HG03342 (cell line): ENCODE measurements around the gene INO80D.
"Not testable (repeated sequence)": the region's sequence is repeated elsewhere in the genome, so short reads cannot be mapped to it uniquely, and the experiment has no call there.

Experiments used
- ATAC-seq: cut with Tn5 transposase; IDR thresholded peaks from one replicate; pipeline ENCODE4 v1.9.1; 2021; ENCODE audit warnings: mild to moderate bottlenecking, moderate library complexity; ENCODE audit not compliant: unreplicated experiment

INO80D gene

DNA sequence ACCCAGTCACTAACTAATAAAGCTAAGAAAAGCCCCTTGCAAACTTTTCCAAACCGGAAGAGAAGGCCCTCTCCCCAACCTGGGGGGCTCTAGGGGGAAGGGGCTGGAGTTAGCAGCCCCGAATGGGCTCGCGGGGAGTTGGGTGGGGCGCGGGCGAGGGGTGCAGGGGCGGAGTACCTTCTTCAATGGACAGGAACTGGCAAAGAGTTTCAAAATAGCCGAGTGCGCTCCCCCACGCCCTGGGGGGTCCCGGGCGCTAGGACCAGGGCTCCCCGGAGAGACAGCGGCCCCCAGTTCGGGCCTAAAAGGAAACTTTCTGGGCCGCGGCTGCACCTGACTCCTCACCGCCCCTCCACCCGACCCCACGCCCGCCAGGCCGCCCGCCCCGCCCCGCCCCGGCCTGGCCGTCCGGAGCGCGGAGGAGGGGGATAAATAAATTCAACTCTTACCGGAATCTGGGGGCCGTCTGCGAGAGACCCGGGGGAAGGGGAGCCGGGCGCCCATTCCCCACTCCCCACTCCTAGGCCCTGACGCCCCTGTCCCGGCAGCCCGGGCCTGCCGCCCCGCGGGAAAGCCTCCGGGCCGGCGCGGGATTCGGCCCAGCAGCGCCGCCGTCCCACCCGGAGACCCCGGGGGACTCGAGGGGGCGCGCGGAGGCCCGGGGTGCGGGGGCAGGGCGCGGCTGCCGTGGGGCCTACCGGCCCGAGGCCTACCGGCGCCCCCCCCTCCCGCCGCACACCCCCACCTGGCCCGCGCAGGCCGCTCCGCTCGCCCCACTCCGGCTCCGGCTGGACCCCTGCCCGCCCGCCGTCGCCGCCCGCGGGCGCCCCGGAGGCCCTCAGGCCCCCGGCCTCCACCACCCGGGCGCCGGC is 868 bp downstream of the INO80D start:
- peak; percentile 30 for ATAC-seq

- no peak for ATAC-seq
Measured at GRCh38 chr2:206084439-206084869, 1.5 kb downstream of the INO80D start.

GRCh38 chr2:206083602-206084438 is 2.2 kb downstream of the INO80D start:
- ATAC-seq = no peak

DNA sequence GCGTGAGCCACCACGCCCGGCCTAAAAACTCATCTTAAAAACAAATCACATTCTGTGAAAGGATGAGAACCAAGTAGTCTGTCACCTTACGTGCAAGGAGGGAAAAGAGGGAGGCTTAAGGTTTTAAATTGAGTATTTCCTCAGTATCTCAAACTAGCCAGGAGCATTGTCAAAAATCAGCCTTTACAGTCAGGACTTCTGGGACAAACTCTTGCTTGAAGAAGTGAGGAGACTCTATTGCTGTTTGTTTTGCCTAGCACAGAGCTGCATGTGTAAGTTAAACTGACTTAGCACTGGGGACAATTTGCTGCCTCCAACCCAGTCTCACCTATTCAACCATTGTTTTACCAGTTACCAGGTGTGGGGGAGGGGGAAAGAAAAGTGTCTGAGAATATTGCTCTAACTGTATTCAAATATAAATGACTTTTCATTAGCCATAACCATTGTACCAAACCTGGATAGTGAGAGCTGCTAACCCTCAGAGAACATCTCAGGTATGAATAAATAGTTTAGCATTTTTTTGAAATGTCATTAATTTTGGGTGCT is 3.6 kb downstream of the INO80D start:
- no peak for ATAC-seq

GRCh38 chr2:206080927-206081326 is 5.0 kb downstream of the INO80D start:
- ATAC-seq = no peak

DNA sequence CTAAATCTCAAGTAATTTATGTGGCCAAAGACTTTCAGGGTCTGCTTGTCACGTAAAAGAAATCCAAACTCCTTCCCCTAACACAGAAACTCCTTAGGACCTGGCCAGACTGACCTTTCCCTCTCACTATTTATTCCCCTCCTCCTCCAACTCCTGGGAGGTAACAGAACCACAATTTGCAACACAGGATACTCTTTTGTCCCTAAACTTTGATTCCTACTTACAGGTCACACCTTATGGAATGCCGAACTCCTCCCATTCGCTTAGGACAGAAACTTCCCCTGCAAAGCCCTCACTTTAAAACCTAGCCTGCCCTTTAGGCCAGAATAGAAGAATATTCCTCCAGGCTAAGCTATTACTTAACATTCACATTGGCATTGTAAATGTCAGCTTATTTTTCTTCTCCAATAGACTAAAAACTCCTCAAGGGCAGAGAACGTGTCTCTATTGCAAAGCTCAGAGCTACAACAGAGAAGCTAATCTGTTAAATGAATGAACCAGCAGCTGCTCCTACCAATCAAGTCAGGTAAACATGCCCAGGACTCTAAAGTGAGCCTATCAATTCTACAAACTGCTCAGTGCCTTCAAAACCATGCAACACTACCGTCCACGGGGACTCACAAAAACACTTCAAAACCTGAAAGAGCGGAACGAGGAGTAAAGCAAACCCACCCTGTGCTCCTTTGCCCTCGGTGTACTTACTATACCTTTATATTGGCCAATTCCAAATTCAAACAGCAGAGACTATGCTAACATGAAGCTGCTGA is 6.1 kb downstream of the INO80D start:
- ATAC-seq = no peak

DNA sequence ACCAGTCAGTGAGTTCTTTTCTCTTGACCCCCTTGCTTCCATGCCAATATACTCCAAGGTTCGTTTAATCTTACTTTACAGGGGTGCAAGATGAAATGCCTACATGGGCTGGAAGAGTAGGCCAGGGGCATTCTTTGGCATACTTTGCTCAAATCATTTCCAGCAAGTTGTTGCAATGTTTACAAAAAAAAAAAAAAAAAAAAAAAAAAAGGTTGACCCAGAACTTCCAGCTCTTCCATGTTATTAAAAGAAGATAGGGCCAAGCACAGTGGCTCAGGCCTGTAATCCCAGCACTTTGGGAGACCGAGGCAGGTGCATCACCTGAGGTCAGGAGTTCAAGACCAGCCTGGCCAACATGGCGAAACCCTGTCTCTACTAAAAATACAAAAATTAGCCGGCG is 8.1 kb downstream of the INO80D start:
- ATAC-seq = not testable (repeated sequence)

DNA sequence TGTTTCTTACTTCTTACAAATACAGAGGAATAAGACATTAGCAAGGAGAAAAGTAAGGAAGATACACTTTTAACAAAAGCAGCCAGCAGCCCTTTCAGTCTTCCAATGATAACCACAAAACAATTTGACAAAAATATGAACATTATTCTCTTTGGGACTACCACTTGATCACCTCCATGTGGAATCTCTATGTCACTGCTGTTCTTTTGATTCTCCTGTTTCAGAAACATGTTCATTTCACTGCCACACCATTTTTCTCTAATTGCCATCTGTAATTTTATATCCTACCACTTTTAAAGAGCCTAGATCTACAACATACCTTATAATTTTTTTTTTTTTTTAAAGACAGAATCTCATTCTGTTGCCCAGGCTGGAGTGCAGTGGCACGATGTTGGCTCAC is 10.9 kb downstream of the INO80D start:
- no peak for ATAC-seq

GRCh38 chr2:206071807-206072206 is 14.2 kb downstream of the INO80D start:
- ATAC-seq = no peak

DNA sequence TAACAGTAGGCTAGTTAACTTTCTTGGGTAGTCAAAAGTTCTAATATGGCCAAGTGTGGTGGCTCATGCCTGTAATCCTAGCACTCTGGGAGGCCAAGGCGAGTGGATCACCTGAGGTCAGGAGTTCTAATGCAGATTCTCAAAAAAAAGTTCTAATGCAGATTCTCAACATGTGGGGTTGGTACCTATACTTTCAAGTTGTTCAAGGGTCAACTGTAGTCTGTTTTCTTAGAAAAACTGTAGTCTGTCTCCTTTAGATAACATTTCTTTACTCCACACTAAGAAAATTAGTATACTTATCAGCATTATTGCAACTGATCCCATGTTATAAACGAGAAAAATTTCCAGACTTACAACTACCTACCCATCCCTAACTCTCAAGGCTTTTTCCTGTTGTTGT is 16.6 kb downstream of the INO80D start:
- ATAC-seq = no peak

DNA sequence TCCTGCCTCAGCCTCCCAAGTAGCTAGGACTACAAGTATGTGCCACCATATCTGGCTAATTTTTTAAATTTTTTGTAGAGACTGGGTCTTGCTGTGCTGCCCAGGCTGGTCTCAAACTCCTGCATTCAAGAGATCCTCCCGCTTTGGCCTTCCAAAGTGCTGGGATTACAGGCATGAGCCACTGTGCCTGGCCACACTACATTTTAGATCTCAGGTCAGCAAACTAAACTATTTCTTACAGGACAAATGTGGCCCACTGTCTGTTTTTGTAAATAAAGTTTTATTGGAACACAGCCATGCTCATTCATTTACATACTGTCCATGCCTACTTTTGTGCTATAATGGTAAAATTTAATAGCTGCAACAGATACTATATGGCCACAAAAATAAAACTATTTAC is 17.8 kb downstream of the INO80D start:
- no peak for ATAC-seq

- ATAC-seq = no peak
Measured at GRCh38 chr2:206064077-206064476, 21.9 kb downstream of the INO80D start.

- ATAC-seq = no peak
Measured at GRCh38 chr2:206063635-206064034, 22.3 kb downstream of the INO80D start.

DNA sequence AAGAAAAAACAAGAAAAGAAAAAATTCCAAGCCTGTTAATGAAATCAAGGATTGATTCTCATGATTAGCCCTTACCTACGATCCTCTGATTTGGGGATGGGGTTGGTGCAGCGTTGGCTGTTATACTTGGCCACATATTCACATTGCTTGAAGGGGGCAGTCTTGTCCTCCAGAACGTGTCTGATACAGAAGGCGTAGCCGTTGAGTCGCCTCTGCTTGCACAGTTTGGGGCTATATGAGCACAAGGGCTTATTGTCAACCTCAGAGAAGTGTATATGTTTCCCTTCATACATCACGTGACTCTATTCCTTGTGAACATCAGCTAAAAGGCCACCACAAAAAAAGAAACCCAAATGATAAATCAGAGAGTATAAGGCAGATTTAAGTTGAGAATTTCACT is 23.2 kb downstream of the INO80D start:
- ATAC-seq = no peak

- ATAC-seq = no peak
Measured at GRCh38 chr2:206056286-206056685, 29.7 kb downstream of the INO80D start.

DNA sequence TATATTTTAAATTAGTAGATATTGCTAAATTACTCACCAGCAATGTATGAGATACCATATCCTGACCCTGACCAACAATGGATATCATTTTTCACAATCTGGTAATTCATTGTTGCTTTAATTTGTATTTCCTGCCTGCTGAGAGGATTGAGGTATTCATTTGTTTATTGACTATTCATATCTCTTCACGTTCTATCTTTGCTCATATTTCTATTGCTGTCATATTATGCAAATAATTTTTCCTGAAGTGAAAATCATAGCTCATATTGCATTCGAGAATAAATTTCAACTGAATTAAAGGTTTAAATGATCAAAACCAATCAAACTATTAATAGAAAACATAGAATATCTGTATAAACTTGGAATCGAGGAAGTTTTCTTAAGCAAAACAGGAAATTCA is 31.0 kb downstream of the INO80D start:
- no peak for ATAC-seq

DNA sequence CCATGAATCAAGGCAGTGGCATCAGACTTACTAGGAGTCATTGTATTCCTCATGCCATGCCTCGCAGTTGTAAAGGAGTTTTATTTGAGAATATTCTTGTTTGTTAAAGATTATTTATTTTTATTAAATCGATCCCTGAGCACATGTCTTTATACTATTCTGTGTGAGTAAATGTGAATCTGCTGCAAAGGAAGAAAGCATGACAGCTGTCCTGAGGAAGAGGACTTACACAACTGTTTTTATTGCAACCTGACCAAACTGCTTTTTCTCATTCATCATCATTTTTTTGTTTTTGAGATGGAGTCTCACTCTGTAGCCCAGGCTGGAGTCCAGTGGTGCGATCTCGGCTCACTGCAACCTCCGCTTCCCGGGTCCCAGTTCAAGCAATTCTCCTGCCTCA is 34.1 kb downstream of the INO80D start:
- ATAC-seq = no peak

DNA sequence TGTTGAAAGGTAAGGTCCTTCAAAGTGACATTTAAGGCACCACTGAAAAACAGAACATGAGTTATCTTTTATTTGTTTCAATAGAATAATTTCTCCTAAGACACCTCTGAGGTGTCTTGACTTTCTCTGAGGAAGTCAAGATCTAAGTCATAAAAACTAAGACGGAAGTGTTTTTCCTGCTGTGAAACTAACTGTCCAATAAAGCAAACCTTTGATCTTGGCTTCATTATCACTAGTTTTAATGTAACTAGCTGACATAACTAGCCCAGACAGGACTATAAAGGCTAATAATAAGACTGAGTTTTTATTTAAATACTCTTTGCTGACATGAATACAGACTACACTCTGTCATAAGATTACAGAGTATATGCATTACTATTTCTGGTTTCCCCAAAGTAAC is 36.6 kb downstream of the INO80D start:
- ATAC-seq = no peak

- ATAC-seq = no peak
Measured at GRCh38 chr2:206045251-206045650, 40.7 kb downstream of the INO80D start.

GRCh38 chr2:206040525-206040924 is 45.4 kb downstream of the INO80D start:
- ATAC-seq = no peak

DNA sequence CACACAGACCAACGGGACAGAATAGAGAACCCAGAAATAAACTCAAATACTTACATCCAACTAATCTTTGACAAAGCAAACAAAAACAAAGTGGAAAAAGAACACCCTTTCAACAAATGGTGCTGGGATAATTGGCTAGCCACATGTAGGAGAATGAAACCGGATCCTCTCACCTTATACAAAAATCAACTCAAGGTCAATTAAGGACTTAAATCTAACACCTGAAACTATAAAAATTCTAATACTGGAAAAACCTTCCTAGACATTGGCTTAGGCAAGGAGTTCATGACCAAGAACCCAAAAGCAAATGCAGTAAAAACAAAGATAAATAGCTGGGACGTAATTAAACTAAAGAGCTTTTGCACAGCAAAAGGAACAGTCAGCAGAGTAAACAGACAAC is 50.6 kb downstream of the INO80D start:
- ATAC-seq = not testable (repeated sequence)
